HepG2 (cell line): ENCODE results near the gene UQCRC1. TPM values are rescaled to one million over a fixed set of nuclear protein-coding genes. Genes with fewer than 3 reads are reported as not detected.

Source experiments
- ATAC-seq: fragments of 200-7000 bp; cut with Tn5 transposase; 3 replicates; pipeline ENCODE4 v1.9.1; 2020; ENCODE audit warnings: mild to moderate bottlenecking, moderate library complexity
- BruUV-seq: library from RNA; stranded (reverse); fragments of 400-500 nt; replicated peaks from 2 replicates; lab custom pipeline; 2021; lab: Mats Ljungman, UMichigan
- CTCF ChIA-PET: fragments of 300-600 bp; formaldehyde crosslinking; extraction: SDS; loops from one replicate; lab custom pipeline; 2021; ENCODE audit warnings: low total read pairs, inconsistent platforms, low intra/inter-chr PET ratio; lab: Yijun Ruan, JAX
- POLR2A ChIA-PET: fragments of 350-600 bp; sonication (Branson Sonifier 250); formaldehyde crosslinking; loops from one replicate; lab custom pipeline; 2020; ENCODE audit warnings: antibody characterized with exemption, inconsistent platforms; lab: Yijun Ruan, JAX
- DNase-seq: peaks from one replicate; pipeline ENCODE4 v3.0.0-alpha.2; 2015; ENCODE audit warnings: low spot score
- FAIRE-seq: peaks from 3 replicates; lab custom pipeline; 2011; peaks lifted over from hg19 to GRCh38; lab: Jason Lieb, UNC
- H2AFZ ChIP-seq: one replicate; pipeline ENCODE4 v1.6.1; 2011; ENCODE audit warnings: low read length, inconsistent platforms
- H3K27ac ChIP-seq: fragments of 300-600 bp; 3 replicates; pipeline ENCODE4 v1.8.0; 2011; ENCODE audit warnings: mixed run types, mild to moderate bottlenecking, mixed read lengths, low read length, inconsistent platforms; ENCODE audit not compliant: insufficient read depth; ENCODE audit errors: extremely low read length
- H3K27me3 ChIP-seq, 2 experiments: fragments of 200-600 bp in 1 of 2; 2 replicates in 1 of 2; 3 replicates in 1 of 2; pipeline versions ENCODE4 v1.6.0 to v1.8.0; 2011; ENCODE audit warnings: low read length in 2 of 2, mild to moderate bottlenecking in 2 of 2, moderate library complexity in 2 of 2, inconsistent platforms in 1 of 2; ENCODE audit not compliant: insufficient read depth in 2 of 2, control insufficient read depth in 1 of 2
- H3K36me3 ChIP-seq, 2 experiments: fragments of 200-600 bp in 1 of 2; replicated peaks in 1 of 2; 2 replicates in 1 of 2; 3 replicates in 1 of 2; pipeline versions ENCODE4 v1.5.1 to v1.8.0; 2011; ENCODE audit warnings: low read length in 2 of 2, inconsistent platforms in 1 of 2; ENCODE audit not compliant: insufficient read depth in 2 of 2, control insufficient read depth in 1 of 2
- H3K4me1 ChIP-seq: 2 replicates; pipeline ENCODE4 v1.5.1; 2012; ENCODE audit warnings: low read length, inconsistent platforms; ENCODE audit not compliant: insufficient read depth
- H3K4me2 ChIP-seq: 2 replicates; pipeline ENCODE4 v1.6.0; 2011; ENCODE audit warnings: low read depth, low read length, inconsistent platforms
- H3K4me3 ChIP-seq, 3 experiments: fragments of 200-600 bp in 1 of 3; sonication (generic), shearing (Covaris generic) in 1 of 3; replicated peaks in 1 of 3; 2 replicates each; pipeline ENCODE4 v1.5.1; 2011 to 2016; ENCODE audit warnings: low read length in 3 of 3, inconsistent platforms in 2 of 3, low read depth in 2 of 3, mild to moderate bottlenecking in 2 of 3, control low read depth in 1 of 3, mixed read lengths in 1 of 3; ENCODE audit not compliant: insufficient read depth in 1 of 3
- H3K79me2 ChIP-seq: one replicate; pipeline ENCODE4 v1.6.1; 2011; ENCODE audit warnings: low read length, inconsistent platforms; ENCODE audit not compliant: insufficient read depth
- H3K9ac ChIP-seq: 2 replicates; pipeline ENCODE4 v1.6.0; 2011; ENCODE audit warnings: mild to moderate bottlenecking, low read depth, low read length, inconsistent platforms; ENCODE audit not compliant: insufficient read depth
- H3K9me3 ChIP-seq: 2 replicates; pipeline ENCODE4 v1.5.1; 2012; ENCODE audit warnings: mild to moderate bottlenecking, low read length
- H4K20me1 ChIP-seq: 2 replicates; pipeline ENCODE4 v1.6.0; 2011; ENCODE audit warnings: inconsistent platforms, mild to moderate bottlenecking, low read length, moderate library complexity; ENCODE audit not compliant: insufficient read depth
- EEA1 ChIP-seq: sonication (generic); formaldehyde crosslinking; IDR thresholded peaks from 2 replicates; pipeline ENCODE4 v1.5.1; 2020; ENCODE audit warnings: mild to moderate bottlenecking, missing genetic modification reagents, borderline replicate concordance
- EP300 ChIP-seq, 3 experiments: sonication (generic) in 1 of 3; formaldehyde crosslinking in 1 of 3; IDR thresholded peaks; 2 replicates each; pipeline versions ENCODE4 v1.5.1 to v1.6.1; 2011 to 2020; ENCODE audit warnings: low read depth in 2 of 3, low read length in 2 of 3, borderline replicate concordance in 1 of 3, improper control_type of control experiment in 1 of 3, mild to moderate bottlenecking in 1 of 3, missing genetic modification reagents in 1 of 3, moderate library complexity in 1 of 3
- GLI4 ChIP-seq: sonication (generic); formaldehyde crosslinking; IDR thresholded peaks from 2 replicates; pipeline ENCODE4 v1.5.1; 2020; ENCODE audit warnings: missing genetic modification reagents, mild to moderate bottlenecking, moderate library complexity, borderline replicate concordance
- SPEN ChIP-seq: sonication (generic); formaldehyde crosslinking; IDR thresholded peaks from 2 replicates; pipeline ENCODE4 v1.5.1; 2020; ENCODE audit warnings: low read depth, mild to moderate bottlenecking, missing genetic modification reagents
- THAP9 ChIP-seq: sonication (generic); formaldehyde crosslinking; IDR thresholded peaks from 2 replicates; pipeline ENCODE4; 2020; ENCODE audit warnings: missing genetic modification reagents, mild to moderate bottlenecking, borderline replicate concordance
- ZBTB38 ChIP-seq: sonication (generic); formaldehyde crosslinking; IDR thresholded peaks from 2 replicates; pipeline ENCODE4 v1.5.1; 2020; ENCODE audit warnings: mild to moderate bottlenecking, missing genetic modification reagents
- ZNF264 ChIP-seq: sonication (generic); formaldehyde crosslinking; IDR thresholded peaks from 2 replicates; pipeline ENCODE4 v1.4.0; 2020; ENCODE audit warnings: missing genetic modification reagents
- ZNF570 ChIP-seq: sonication (generic); formaldehyde crosslinking; IDR thresholded peaks from 2 replicates; pipeline ENCODE4 v1.4.0; 2020; ENCODE audit warnings: mild to moderate bottlenecking, missing genetic modification reagents, borderline replicate concordance
- ZNF687 ChIP-seq: sonication (generic); formaldehyde crosslinking; IDR thresholded peaks from 2 replicates; pipeline ENCODE4 v1.5.1; 2020; ENCODE audit warnings: mild to moderate bottlenecking, missing genetic modification reagents, moderate library complexity
- ZNF83 ChIP-seq: sonication (generic); formaldehyde crosslinking; IDR thresholded peaks from 2 replicates; pipeline ENCODE4 v1.4.0; 2020; ENCODE audit warnings: missing genetic modification reagents, mild to moderate bottlenecking, borderline replicate concordance
- ZSCAN12 ChIP-seq: sonication (generic); formaldehyde crosslinking; IDR thresholded peaks from 2 replicates; pipeline ENCODE4 v1.9.0; 2021; ENCODE audit warnings: mild to moderate bottlenecking, missing genetic modification reagents
- WGBS: methylation state at CpG from one replicate; pipeline ENCODE4 v1.1.6; 2017; ENCODE audit warnings: low lambda C conversion rate; 5-methylcytosine and 5-hydroxymethylcytosine counted together
- in situ Hi-C: cut with HindIII; loops from 2 replicates; pipeline ENCODE4 v1.10.0; 2017; ENCODE audit warnings: low pct_unique_long_range_greater_than_20kb; ENCODE audit not compliant: extremely low pct_ligation_motif_present
- intact Hi-C: fragments of 100-400 bp; cut with micrococcal nuclease; formaldehyde crosslinking; loops from one replicate; pipeline ENCODE4 v1.10.0; 2022; ENCODE audit not compliant: unreplicated experiment
- polyA plus RNA-seq, 8 experiments: library from polyadenylated mRNA; depleted of rRNA in 3 of 8; stranded (reverse) in 7 of 8; unstranded in 1 of 8; fragments of >200 nt; fragmentation: Illumina TruSeq in 4 of 8; extraction: Trizol in 4 of 8; gene quantifications; 2 replicates each; pipeline versions ENCODE4 v1.2.1 to v1.2.3, GENCODE V29; 2011 to 2016; ENCODE audit warnings: low read depth in 4 of 8, missing spikeins in 1 of 8, mixed read lengths in 1 of 8; ENCODE audit not compliant: insufficient read depth in 1 of 8
- total RNA-seq, 5 experiments: library from RNA; depleted of rRNA; stranded (reverse); fragments of >200 nt; fragmentation: Illumina TruSeq; extraction: Trizol; gene quantifications; 2 replicates each; pipeline ENCODE4 v1.2.3, GENCODE V29; 2016; ENCODE audit warnings: low read depth in 1 of 5
- TF ChIP-seq, protein P1 (sequence below): sonication (generic); formaldehyde crosslinking; IDR thresholded peaks from 2 replicates; pipeline ENCODE4 v1.9.0; 2022; ENCODE audit warnings: missing genetic modification reagents, mild to moderate bottlenecking, borderline replicate concordance

The UQCRC1 gene
- total and polyA plus RNA-seq, 2 of the 13 experiments (the other 11 are each of a cell fraction or from before 2014, with no cell fraction given) = 316 to 680 TPM

- no peak for TF ChIP-seq ZSCAN12 (CRISPR knock-in tag)
- TF ChIP-seq, all 625 proteins: peak for 0
These were observed 16.2 kb upstream of the UQCRC1 start (continued) for GRCh38 chr3:48625600-48625999.

DNA sequence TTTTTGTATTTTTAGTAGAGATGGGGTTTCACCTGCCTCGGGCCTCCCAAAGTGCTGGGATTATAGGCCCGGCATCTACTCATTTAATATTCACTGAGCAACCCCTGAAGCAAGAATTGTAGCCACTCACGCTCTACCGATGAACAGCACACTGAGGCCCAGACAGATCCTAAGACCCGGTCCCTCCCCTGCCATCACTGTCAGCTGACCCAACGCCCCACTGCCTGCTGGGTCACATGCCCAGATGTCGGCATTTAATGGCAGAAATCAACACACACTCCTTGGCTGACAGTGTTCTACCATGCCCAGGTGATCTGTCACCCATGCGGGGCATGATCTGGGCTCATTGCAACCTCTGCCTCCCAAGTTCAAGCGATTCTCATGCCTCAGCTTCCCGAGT lies 15.3 kb upstream of the UQCRC1 start:
- FAIRE-seq (no peak), DNase-seq (no peak), ATAC-seq (no peak)
- Histone ChIP-seq H3K79me2 (no peaks in the 10 kb centered on the region), H3K4me1 (peaks cover 65% of the 10 kb centered on the region), H3K4me2 (no peak overlapping the region), H4K20me1 (no peaks in the 10 kb centered on the region), H3K27ac (peak overlapping the region; percentile 93), H3K27me3 (no peaks in the 10 kb centered on the region), H3K4me3 (no peak overlapping the region), H2AFZ (no peak overlapping the region), H3K9me3 (no peaks in the 10 kb centered on the region), H3K9ac (peak overlapping the region; percentile 57), H3K36me3 (peaks cover 14 to 48% of the 10 kb centered on the region in 2 experiments)
- BruUV-seq = no TSS peak
- ChIA-PET CTCF (no interaction called here), POLR2A (interaction anchor here (1.0 to 7.5 kb wide), 9 partner anchors 9 to 93 kb away, joined by 3 to 140 read pairs (median 4); partner anchors contain the start of genes CELSR3, IP6K2, SLC26A6 and UQCRC1)
- 91% methylated on average over 10 of the region's 10 CpGs for WGBS
- in situ Hi-C loops = no loop called here
- intact Hi-C loops = loop anchor here (5.0 kb wide), 1 partner anchor 67 kb away; the partner anchor contains the start of gene PFKFB4
- TF ChIP-seq GLI4 (0 out of 2 replicates have a peak, but pooled peaks have one; percentile 41), ZBTB38 (CRISPR knock-in tag) (peak; percentile 64; the same call in 1 of the 2 replicates), ZNF264 (CRISPR knock-in tag) (0 out of 2 replicates have a peak, but pooled peaks have one; percentile 3), ZNF83 (CRISPR knock-in tag) (0 out of 2 replicates have a peak, but pooled peaks have one; percentile 39), ZNF570 (CRISPR knock-in tag) (no peak), EEA1 (CRISPR knock-in tag) (0 out of 2 replicates have a peak, but pooled peaks have one; percentile 28), EP300 (IDR thresholded peaks at IDR 0.05; ENCODE audit: low read depth in 2 of 2, low read length in 2 of 2) (no peak), EP300 (CRISPR knock-in tag; IDR thresholded peaks at IDR 0.05; ENCODE audit: borderline replicate concordance) (0 out of 2 replicates have a peak, but pooled peaks have one; percentile 25), THAP9 (CRISPR knock-in tag) (0 out of 2 replicates have a peak, but pooled peaks have one; percentile 6), ZNF687 (peak; percentile 7; the same call in 1 of the 2 replicates), SPEN (CRISPR knock-in tag) (0 out of 2 replicates have a peak, but pooled peaks have one; percentile 14)
- TF ChIP-seq, protein P1, sequence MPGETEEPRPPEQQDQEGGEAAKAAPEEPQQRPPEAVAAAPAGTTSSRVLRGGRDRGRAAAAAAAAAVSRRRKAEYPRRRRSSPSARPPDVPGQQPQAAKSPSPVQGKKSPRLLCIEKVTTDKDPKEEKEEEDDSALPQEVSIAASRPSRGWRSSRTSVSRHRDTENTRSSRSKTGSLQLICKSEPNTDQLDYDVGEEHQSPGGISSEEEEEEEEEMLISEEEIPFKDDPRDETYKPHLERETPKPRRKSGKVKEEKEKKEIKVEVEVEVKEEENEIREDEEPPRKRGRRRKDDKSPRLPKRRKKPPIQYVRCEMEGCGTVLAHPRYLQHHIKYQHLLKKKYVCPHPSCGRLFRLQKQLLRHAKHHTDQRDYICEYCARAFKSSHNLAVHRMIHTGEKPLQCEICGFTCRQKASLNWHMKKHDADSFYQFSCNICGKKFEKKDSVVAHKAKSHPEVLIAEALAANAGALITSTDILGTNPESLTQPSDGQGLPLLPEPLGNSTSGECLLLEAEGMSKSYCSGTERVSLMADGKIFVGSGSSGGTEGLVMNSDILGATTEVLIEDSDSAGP = no peak
